ENCODE measurements around the gene SHISA9. TPM values are rescaled to one million over a fixed set of nuclear protein-coding genes. Genes with fewer than 3 reads are reported as not detected.

SHISA9 gene
- polyA plus RNA-seq, 1 of the 3 experiments (the other 2 are of a cell fraction): 0.02 TPM

DNA sequence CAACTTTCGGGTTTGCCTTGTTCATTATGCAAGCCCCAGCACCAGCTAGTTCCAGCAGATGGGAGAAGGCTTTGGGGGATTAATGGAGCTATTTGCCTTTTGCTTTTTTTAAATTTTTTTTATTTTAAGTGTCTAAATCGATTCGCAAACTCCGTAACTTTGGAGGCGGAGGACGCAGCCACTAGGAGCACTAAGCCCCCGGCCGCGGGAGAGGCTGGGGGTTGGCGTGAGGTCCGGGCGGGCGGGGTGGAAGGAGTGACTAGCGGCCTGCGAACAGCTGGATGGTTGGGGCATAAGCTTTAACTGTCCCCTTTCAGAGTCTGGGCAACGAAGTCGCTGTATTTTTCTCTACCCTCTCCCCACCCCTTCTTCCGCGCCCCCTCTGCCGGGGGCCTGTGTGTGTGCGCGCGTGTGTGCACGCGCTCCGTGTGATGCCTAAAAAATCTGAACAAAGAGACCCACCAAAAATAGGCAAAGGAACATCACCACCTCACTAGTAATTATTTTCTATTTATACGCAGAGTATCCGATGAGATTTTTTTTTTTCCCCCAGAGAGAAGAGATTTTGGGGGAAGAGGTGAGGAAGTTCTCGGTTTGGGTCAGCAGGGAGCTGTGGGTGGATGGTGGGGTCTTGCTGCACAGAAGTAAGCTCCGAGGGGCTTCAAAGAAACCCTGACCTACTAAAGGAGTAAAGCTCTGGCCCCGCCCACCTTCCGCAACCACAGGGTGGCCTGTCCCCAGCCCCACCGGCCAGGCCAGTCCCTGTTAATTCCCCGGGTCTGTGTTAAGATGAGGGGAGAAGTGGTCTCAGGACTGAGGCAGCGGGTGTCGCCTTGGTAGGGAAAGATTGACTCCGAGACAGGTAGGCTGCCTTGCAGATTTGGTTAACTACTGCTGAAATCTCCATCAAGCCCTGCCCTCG, 2.3 kb downstream of the SHISA9 start:
- peaks cover 45% of the 10 kb centered on the region for H3K27me3 ChIP-seq (ENCODE audit: insufficient read depth)
- POLR2A ChIA-PET: no interaction called here

More for the DNA sequence above, 2.3 kb downstream of the SHISA9 start:
- CTCF ChIA-PET: interaction anchor here (0.7 to 1.0 kb wide), 2 partner anchors 331 to 403 kb away, joined by 3 read pairs; no protein-coding TSS in a partner anchor
- TF ChIP-seq POLR2AphosphoS5 (IDR thresholded peaks at IDR 0.05; ENCODE audit: low read depth, low read length) (no peak), NRF1 (IDR thresholded peaks at IDR 0.05; ENCODE audit: low read depth, low read length) (no peak), MEF2A (IDR thresholded peaks at IDR 0.05; ENCODE audit: borderline replicate concordance, low read depth) (no peak), TCF12 (IDR thresholded peaks at IDR 0.05) (no peak), FOSL2 (IDR thresholded peaks at IDR 0.05; ENCODE audit: borderline replicate concordance, low read depth) (no peak), CHD2 (IDR thresholded peaks at IDR 0.05; ENCODE audit: low read length, partially characterized antibody) (no peak), FOXJ3 (CRISPR knock-in tag; IDR thresholded peaks at IDR 0.05) (no peak), EZH2phosphoT487 (IDR thresholded peaks at IDR 0.05; ENCODE audit: borderline replicate concordance, low read depth) (no peak), RAD21 (IDR thresholded peaks at IDR 0.05; ENCODE audit: low read length) (no peak), NFIC (IDR thresholded peaks at IDR 0.05; ENCODE audit: borderline replicate concordance) (no peak), ELF1 (IDR thresholded peaks at IDR 0.05) (no peak), YY1 (IDR thresholded peaks at IDR 0.05; ENCODE audit: low read depth) (no peak), GABPA (IDR thresholded peaks at IDR 0.05; ENCODE audit: low read depth) (no peak)
- TF ChIP-seq, protein P1, sequence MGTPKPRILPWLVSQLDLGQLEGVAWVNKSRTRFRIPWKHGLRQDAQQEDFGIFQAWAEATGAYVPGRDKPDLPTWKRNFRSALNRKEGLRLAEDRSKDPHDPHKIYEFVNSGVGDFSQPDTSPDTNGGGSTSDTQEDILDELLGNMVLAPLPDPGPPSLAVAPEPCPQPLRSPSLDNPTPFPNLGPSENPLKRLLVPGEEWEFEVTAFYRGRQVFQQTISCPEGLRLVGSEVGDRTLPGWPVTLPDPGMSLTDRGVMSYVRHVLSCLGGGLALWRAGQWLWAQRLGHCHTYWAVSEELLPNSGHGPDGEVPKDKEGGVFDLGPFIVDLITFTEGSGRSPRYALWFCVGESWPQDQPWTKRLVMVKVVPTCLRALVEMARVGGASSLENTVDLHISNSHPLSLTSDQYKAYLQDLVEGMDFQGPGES (IDR thresholded peaks at IDR 0.05; ENCODE audit: low read depth, low read length): no peak
- TF ChIP-seq, protein P2, sequence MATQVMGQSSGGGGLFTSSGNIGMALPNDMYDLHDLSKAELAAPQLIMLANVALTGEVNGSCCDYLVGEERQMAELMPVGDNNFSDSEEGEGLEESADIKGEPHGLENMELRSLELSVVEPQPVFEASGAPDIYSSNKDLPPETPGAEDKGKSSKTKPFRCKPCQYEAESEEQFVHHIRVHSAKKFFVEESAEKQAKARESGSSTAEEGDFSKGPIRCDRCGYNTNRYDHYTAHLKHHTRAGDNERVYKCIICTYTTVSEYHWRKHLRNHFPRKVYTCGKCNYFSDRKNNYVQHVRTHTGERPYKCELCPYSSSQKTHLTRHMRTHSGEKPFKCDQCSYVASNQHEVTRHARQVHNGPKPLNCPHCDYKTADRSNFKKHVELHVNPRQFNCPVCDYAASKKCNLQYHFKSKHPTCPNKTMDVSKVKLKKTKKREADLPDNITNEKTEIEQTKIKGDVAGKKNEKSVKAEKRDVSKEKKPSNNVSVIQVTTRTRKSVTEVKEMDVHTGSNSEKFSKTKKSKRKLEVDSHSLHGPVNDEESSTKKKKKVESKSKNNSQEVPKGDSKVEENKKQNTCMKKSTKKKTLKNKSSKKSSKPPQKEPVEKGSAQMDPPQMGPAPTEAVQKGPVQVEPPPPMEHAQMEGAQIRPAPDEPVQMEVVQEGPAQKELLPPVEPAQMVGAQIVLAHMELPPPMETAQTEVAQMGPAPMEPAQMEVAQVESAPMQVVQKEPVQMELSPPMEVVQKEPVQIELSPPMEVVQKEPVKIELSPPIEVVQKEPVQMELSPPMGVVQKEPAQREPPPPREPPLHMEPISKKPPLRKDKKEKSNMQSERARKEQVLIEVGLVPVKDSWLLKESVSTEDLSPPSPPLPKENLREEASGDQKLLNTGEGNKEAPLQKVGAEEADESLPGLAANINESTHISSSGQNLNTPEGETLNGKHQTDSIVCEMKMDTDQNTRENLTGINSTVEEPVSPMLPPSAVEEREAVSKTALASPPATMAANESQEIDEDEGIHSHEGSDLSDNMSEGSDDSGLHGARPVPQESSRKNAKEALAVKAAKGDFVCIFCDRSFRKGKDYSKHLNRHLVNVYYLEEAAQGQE (IDR thresholded peaks at IDR 0.05; ENCODE audit: low read depth, low read length): no peak
- TF ChIP-seq, protein P3, sequence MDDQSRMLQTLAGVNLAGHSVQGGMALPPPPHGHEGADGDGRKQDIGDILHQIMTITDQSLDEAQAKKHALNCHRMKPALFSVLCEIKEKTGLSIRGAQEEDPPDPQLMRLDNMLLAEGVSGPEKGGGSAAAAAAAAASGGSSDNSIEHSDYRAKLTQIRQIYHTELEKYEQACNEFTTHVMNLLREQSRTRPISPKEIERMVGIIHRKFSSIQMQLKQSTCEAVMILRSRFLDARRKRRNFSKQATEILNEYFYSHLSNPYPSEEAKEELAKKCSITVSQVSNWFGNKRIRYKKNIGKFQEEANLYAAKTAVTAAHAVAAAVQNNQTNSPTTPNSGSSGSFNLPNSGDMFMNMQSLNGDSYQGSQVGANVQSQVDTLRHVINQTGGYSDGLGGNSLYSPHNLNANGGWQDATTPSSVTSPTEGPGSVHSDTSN (IDR thresholded peaks at IDR 0.05): no peak
- TF ChIP-seq, protein P4, sequence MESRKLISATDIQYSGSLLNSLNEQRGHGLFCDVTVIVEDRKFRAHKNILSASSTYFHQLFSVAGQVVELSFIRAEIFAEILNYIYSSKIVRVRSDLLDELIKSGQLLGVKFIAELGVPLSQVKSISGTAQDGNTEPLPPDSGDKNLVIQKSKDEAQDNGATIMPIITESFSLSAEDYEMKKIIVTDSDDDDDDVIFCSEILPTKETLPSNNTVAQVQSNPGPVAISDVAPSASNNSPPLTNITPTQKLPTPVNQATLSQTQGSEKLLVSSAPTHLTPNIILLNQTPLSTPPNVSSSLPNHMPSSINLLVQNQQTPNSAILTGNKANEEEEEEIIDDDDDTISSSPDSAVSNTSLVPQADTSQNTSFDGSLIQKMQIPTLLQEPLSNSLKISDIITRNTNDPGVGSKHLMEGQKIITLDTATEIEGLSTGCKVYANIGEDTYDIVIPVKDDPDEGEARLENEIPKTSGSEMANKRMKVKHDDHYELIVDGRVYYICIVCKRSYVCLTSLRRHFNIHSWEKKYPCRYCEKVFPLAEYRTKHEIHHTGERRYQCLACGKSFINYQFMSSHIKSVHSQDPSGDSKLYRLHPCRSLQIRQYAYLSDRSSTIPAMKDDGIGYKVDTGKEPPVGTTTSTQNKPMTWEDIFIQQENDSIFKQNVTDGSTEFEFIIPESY (IDR thresholded peaks at IDR 0.05; ENCODE audit: borderline replicate concordance, low read depth): no peak
- TF ChIP-seq, protein P5, sequence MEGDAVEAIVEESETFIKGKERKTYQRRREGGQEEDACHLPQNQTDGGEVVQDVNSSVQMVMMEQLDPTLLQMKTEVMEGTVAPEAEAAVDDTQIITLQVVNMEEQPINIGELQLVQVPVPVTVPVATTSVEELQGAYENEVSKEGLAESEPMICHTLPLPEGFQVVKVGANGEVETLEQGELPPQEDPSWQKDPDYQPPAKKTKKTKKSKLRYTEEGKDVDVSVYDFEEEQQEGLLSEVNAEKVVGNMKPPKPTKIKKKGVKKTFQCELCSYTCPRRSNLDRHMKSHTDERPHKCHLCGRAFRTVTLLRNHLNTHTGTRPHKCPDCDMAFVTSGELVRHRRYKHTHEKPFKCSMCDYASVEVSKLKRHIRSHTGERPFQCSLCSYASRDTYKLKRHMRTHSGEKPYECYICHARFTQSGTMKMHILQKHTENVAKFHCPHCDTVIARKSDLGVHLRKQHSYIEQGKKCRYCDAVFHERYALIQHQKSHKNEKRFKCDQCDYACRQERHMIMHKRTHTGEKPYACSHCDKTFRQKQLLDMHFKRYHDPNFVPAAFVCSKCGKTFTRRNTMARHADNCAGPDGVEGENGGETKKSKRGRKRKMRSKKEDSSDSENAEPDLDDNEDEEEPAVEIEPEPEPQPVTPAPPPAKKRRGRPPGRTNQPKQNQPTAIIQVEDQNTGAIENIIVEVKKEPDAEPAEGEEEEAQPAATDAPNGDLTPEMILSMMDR (IDR thresholded peaks at IDR 0.05): no peak
- Histone ChIP-seq H4K20me1 (ENCODE audit: insufficient read depth) (no peaks in the 10 kb centered on the region), H3K9me2 (no peaks in the 10 kb centered on the region), H3K27ac (ENCODE audit: low read depth in 2 of 2, low read length in 1 of 2) (no peak overlapping the region), H3F3A (replicated peaks; ENCODE audit: insufficient read depth) (no peaks in the 10 kb centered on the region), H3K9me3 (no peaks in the 10 kb centered on the region), H3K9ac (no peak overlapping the region), H3K4me2 (peak overlapping the region; percentile 41; the same call in 1 of the 2 replicates), H3K79me2 (ENCODE audit: insufficient read depth) (no peaks in the 10 kb centered on the region), H3K4me3 (ENCODE audit: low read depth in 2 of 2, low read length in 1 of 2) (no peak overlapping the region), H3K4me1 (ENCODE audit: control insufficient read depth in 1 of 2, insufficient read depth in 2 of 2, low read depth in 1 of 2, low read length in 1 of 2) (no peaks in the 10 kb centered on the region), H2AFZ (ENCODE audit: low read depth) (no peak overlapping the region), H3K36me3 (replicated peaks in 1 of 2; ENCODE audit: control insufficient read depth in 1 of 2, insufficient read depth in 2 of 2, low read length in 1 of 2) (no peaks in the 10 kb centered on the region)
- WGBS (ENCODE audit: low lambda C conversion rate): 18% methylated on average over 34 of the region's 38 CpGs
- peak; percentile 36 for DNase-seq

Measured in SK-N-SH (cell line).